ENCODE measurements around the gene GFAP.

- no peak for TF ChIP-seq TAF1 (IDR thresholded peaks at IDR 0.05; ENCODE audit: low read depth)
- no peak for TF ChIP-seq CEBPB (IDR thresholded peaks at IDR 0.05)
- no peak for TF ChIP-seq EP300 (IDR thresholded peaks at IDR 0.05; ENCODE audit: borderline replicate concordance)
- no peak for TF ChIP-seq TEAD4 (IDR thresholded peaks at IDR 0.05)
- TF ChIP-seq MAX (IDR thresholded peaks at IDR 0.05) = no peak
- no peak for TF ChIP-seq REST (IDR thresholded peaks at IDR 0.05; ENCODE audit: low read depth)
- TF ChIP-seq EGR1 (IDR thresholded peaks at IDR 0.05) = no peak
- no peak for TF ChIP-seq USF1 (IDR thresholded peaks at IDR 0.05)
Observed at GRCh38 chr17:44901411-44901921, 13.8 kb downstream of the GFAP start.

All from Ishikawa (cell line).